ENCODE results near the gene CREB5. TPM values are rescaled to one million over a fixed set of nuclear protein-coding genes. Genes with fewer than 3 reads are reported as not detected.

CREB5 gene
- total RNA-seq, 1 donor from 2014 or later = 52.2 TPM

DNA sequence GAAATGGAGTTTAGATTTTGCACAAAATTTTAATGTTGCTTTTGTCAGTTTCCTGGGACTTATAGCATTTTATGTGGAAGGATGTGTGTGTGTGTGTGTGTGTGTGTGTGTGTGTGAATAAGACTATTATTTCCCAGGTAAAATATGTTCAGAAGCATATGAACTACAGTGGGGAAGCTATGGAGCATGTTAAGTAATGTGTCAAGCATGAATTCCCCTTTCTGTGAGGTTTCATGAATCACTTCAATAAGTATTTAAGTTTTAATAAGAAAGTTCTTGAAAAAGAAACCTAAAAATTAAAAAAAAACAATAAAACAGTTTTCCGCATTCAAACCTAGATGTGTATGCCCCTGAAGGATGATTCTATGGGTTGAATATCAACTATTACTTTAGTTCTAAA lies 693 bp downstream of the CREB5 start:
- Histone ChIP-seq H3K9ac (ENCODE audit: low read depth in 1 of 3, low read length in 3 of 3) (peak overlapping the region in 1 of 3 donors; percentile 47), H3K27ac (ENCODE audit: low read depth, low read length) (peak overlapping the region; percentile 33), H3K36me3 (ENCODE audit: control insufficient read depth in 3 of 3, insufficient read depth in 3 of 3, low read length in 3 of 3) (peaks cover 0 to 2% (median 0%) of the 10 kb centered on the region in 3 donors), H3K27me3 (ENCODE audit: control insufficient read depth in 3 of 3, insufficient read depth in 3 of 3, low read length in 3 of 3) (no peaks in the 10 kb centered on the region), H3K9me3 (ENCODE audit: control insufficient read depth in 3 of 3, low read length in 3 of 3) (no peaks in the 10 kb centered on the region), H3K4me3 (ENCODE audit: low read length in 3 of 3) (no peak overlapping the region), H3K4me1 (ENCODE audit: control insufficient read depth in 3 of 3, insufficient read depth in 3 of 3, low read length in 3 of 3) (peaks cover 15 to 26% (median 21%) of the 10 kb centered on the region in 3 donors)

DNA sequence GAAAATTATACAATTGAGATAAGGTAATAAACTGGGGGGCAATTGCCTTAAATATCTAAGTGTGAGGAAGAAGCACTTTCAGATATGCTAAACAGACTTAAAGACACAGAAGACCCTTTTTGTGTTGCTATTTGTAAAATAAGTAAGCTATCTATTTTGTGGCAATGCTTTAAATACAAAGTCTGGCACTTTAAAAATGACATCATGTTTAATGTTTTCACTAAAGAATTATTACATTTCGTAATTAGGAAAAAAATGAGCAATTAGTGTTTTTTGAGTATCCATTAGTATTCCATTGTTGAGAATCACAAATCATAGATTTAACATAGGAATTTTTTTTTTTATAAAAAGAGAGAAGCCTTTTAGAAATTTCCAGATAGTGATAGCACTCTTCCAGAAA lies 2.1 kb downstream of the CREB5 start:
- Histone ChIP-seq H3K4me3 (ENCODE audit: low read length in 3 of 3) (no peak overlapping the region), H3K9ac (ENCODE audit: low read depth in 1 of 3, low read length in 3 of 3) (no peak overlapping the region), H3K27ac (ENCODE audit: low read depth, low read length) (no peak overlapping the region), H3K9me3 (ENCODE audit: control insufficient read depth in 3 of 3, low read length in 3 of 3) (no peaks in the 10 kb centered on the region), H3K27me3 (ENCODE audit: control insufficient read depth in 3 of 3, insufficient read depth in 3 of 3, low read length in 3 of 3) (no peaks in the 10 kb centered on the region), H3K36me3 (ENCODE audit: control insufficient read depth in 3 of 3, insufficient read depth in 3 of 3, low read length in 3 of 3) (peaks cover 0 to 2% (median 0%) of the 10 kb centered on the region in 3 donors), H3K4me1 (ENCODE audit: control insufficient read depth in 3 of 3, insufficient read depth in 3 of 3, low read length in 3 of 3) (peaks cover 20 to 30% (median 23%) of the 10 kb centered on the region in 3 donors)

GRCh38 chr7:28417321-28417940 lies 5.1 kb downstream of the CREB5 start:
- H3K4me1 ChIP-seq (ENCODE audit: control insufficient read depth in 3 of 3, insufficient read depth in 3 of 3, low read length in 3 of 3) = peaks cover 13 to 18% (median 16%) of the 10 kb centered on the region in 3 donors
- H3K36me3 ChIP-seq (ENCODE audit: control insufficient read depth in 3 of 3, insufficient read depth in 3 of 3, low read length in 3 of 3) = no peaks in the 10 kb centered on the region
- H3K27me3 ChIP-seq (ENCODE audit: control insufficient read depth in 3 of 3, insufficient read depth in 3 of 3, low read length in 3 of 3) = no peaks in the 10 kb centered on the region
- peak overlapping the region in 2 of 3 donors; percentile 10 to 47 for H3K9ac ChIP-seq (ENCODE audit: low read depth in 1 of 3, low read length in 3 of 3)
- H3K27ac ChIP-seq (ENCODE audit: low read depth, low read length) = peak overlapping the region; percentile 57
- no peaks in the 10 kb centered on the region for H3K9me3 ChIP-seq (ENCODE audit: control insufficient read depth in 3 of 3, low read length in 3 of 3)
- no peak overlapping the region for H3K4me3 ChIP-seq (ENCODE audit: low read length in 3 of 3)

DNA sequence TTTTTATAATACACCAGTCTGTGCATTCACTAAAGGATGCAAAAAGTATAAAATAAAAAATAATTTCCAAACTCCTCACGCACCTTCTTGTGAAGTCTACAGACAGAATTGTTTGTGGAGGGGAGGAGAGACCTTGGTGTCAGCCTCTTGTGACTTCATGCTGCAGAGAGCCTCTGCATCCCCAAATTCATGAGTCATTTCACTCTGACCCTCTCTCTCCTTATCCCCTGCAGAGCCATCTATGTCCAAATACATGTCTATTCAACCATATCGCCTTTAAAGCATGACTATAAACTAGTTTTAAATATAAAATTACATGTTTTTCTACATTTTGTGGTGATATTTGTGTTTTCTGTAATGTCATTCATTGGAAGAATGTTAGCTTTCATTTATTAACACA lies 6.0 kb downstream of the CREB5 start:
- no peaks in the 10 kb centered on the region for H3K36me3 ChIP-seq (ENCODE audit: control insufficient read depth in 3 of 3, insufficient read depth in 3 of 3, low read length in 3 of 3)

DNA sequence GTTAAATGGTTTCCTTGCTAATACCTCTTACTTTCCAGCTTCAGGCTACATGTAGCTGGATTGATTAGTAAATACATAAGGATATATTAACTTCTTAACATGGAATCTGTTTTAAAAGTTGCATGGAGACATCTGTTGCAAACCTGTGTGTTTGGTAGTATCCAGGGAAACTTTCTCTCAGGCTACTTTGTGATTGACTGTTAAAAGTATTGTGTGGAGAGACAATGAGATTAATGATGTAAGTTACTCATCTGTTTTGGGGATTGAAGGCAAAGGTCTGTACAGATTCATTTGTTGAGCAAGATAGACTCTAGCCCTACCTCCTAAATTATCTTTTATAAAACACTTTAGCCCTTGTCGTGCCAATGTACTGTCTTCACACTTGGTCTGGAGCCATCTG lies 6.6 kb downstream of the CREB5 start:
- H3K9ac ChIP-seq (ENCODE audit: low read depth in 1 of 3, low read length in 3 of 3) = no peak overlapping the region
- no peaks in the 10 kb centered on the region for H3K9me3 ChIP-seq (ENCODE audit: control insufficient read depth in 3 of 3, low read length in 3 of 3)
- no peak overlapping the region for H3K4me3 ChIP-seq (ENCODE audit: low read length in 3 of 3)
- no peaks in the 10 kb centered on the region for H3K36me3 ChIP-seq (ENCODE audit: control insufficient read depth in 3 of 3, insufficient read depth in 3 of 3, low read length in 3 of 3)
- no peak overlapping the region for H3K27ac ChIP-seq (ENCODE audit: low read depth, low read length)
- no peaks in the 10 kb centered on the region for H3K27me3 ChIP-seq (ENCODE audit: control insufficient read depth in 3 of 3, insufficient read depth in 3 of 3, low read length in 3 of 3)
- peaks cover 13 to 18% (median 16%) of the 10 kb centered on the region in 3 donors for H3K4me1 ChIP-seq (ENCODE audit: control insufficient read depth in 3 of 3, insufficient read depth in 3 of 3, low read length in 3 of 3)

More for the DNA sequence above, 6.0 kb downstream of the CREB5 start:
- H3K4me3 ChIP-seq (ENCODE audit: low read length in 3 of 3) = no peak overlapping the region
- no peaks in the 10 kb centered on the region for H3K27me3 ChIP-seq (ENCODE audit: control insufficient read depth in 3 of 3, insufficient read depth in 3 of 3, low read length in 3 of 3)
- H3K27ac ChIP-seq (ENCODE audit: low read depth, low read length) = peak overlapping the region; percentile 57
- H3K9ac ChIP-seq (ENCODE audit: low read depth in 1 of 3, low read length in 3 of 3) = no peak overlapping the region
- H3K4me1 ChIP-seq (ENCODE audit: control insufficient read depth in 3 of 3, insufficient read depth in 3 of 3, low read length in 3 of 3) = peaks cover 13 to 18% (median 16%) of the 10 kb centered on the region in 3 donors
- no peaks in the 10 kb centered on the region for H3K9me3 ChIP-seq (ENCODE audit: control insufficient read depth in 3 of 3, low read length in 3 of 3)

DNA sequence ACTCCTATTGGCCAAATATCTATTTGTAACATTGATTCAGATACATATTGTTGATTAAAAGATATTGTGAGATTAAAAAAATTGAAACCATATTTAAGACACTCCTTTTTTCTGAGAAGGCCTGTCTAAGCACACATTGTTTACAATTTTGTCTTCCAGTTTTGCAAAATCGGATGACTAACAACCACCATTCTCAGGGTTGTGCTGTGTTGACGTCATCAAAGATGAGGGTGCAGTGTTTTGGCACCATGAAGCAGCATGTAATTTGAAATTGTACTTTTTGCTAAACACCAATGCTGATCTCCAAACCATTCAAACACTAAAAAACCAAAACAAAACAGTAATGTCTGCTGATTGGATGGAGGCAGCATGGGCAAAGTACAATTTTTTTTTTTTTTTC lies 7.4 kb downstream of the CREB5 start:
- Histone ChIP-seq H3K4me3 (ENCODE audit: low read length in 3 of 3) (no peak overlapping the region), H3K36me3 (ENCODE audit: control insufficient read depth in 3 of 3, insufficient read depth in 3 of 3, low read length in 3 of 3) (no peaks in the 10 kb centered on the region), H3K9me3 (ENCODE audit: control insufficient read depth in 3 of 3, low read length in 3 of 3) (no peaks in the 10 kb centered on the region), H3K4me1 (ENCODE audit: control insufficient read depth in 3 of 3, insufficient read depth in 3 of 3, low read length in 3 of 3) (peaks cover 13 to 18% (median 16%) of the 10 kb centered on the region in 3 donors), H3K27ac (ENCODE audit: low read depth, low read length) (no peak overlapping the region), H3K27me3 (ENCODE audit: control insufficient read depth in 3 of 3, insufficient read depth in 3 of 3, low read length in 3 of 3) (no peaks in the 10 kb centered on the region), H3K9ac (ENCODE audit: low read depth in 1 of 3, low read length in 3 of 3) (no peak overlapping the region)

DNA sequence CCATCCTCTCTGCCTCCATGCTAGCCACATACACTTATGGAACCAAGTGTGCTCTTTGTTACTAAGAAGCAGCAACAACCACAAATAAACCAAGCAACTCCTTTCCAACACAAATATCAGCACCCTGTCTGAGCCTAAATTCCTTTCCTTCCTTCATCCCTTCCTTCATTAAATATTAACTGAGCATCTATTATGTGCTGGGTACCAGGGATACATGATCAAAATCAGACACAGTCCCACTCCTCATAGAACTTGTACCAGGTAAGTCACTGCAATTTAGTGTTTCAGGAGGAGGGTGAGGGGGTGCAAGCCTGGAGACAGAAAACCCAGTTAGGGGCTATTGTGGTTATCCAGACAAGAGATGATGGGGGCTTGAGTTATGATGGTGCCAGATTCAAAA lies 10.8 kb downstream of the CREB5 start:
- Histone ChIP-seq H3K4me1 (ENCODE audit: control insufficient read depth in 3 of 3, insufficient read depth in 3 of 3, low read length in 3 of 3) (peaks cover 8 to 12% (median 11%) of the 10 kb centered on the region in 3 donors), H3K4me3 (ENCODE audit: low read length in 3 of 3) (no peak overlapping the region), H3K36me3 (ENCODE audit: control insufficient read depth in 3 of 3, insufficient read depth in 3 of 3, low read length in 3 of 3) (no peaks in the 10 kb centered on the region), H3K9ac (ENCODE audit: low read depth in 1 of 3, low read length in 3 of 3) (no peak overlapping the region), H3K27ac (ENCODE audit: low read depth, low read length) (no peak overlapping the region), H3K27me3 (ENCODE audit: control insufficient read depth in 3 of 3, insufficient read depth in 3 of 3, low read length in 3 of 3) (no peaks in the 10 kb centered on the region), H3K9me3 (ENCODE audit: control insufficient read depth in 3 of 3, low read length in 3 of 3) (no peaks in the 10 kb centered on the region)

DNA sequence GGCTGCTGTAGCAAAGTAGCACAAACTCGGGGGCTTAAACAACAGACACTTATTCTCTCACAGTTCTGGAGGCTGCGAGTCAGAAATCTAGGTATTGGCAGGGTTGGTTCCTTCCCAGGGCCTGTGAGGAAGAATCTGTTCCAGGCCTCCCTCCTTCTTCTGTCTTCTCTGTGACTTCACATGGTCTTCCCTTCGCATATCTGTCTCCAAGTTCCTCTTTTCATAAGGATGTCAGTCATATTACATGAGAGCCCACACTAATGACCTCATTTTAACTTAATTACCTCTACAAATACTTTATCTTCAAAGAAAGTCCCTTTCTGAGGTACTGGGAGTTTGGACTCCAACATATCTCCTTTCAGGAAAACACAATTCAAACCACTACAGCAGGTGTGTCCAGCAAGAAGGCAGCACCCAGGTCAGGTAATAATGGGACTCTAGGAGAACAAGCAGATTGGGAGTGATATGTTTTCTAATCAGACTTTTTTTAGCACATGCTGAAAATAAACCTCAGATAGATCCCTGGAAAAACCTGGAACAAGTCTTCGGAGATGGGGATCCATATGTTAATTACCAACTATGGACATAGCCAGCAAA lies 11.7 kb downstream of the CREB5 start:
- Histone ChIP-seq H3K27ac (ENCODE audit: low read depth, low read length) (no peak overlapping the region), H3K9ac (ENCODE audit: low read depth in 1 of 3, low read length in 3 of 3) (no peak overlapping the region), H3K27me3 (ENCODE audit: control insufficient read depth in 3 of 3, insufficient read depth in 3 of 3, low read length in 3 of 3) (no peaks in the 10 kb centered on the region), H3K4me1 (ENCODE audit: control insufficient read depth in 3 of 3, insufficient read depth in 3 of 3, low read length in 3 of 3) (peaks cover 3 to 4% (median 4%) of the 10 kb centered on the region in 3 donors), H3K9me3 (ENCODE audit: control insufficient read depth in 3 of 3, low read length in 3 of 3) (no peaks in the 10 kb centered on the region), H3K36me3 (ENCODE audit: control insufficient read depth in 3 of 3, insufficient read depth in 3 of 3, low read length in 3 of 3) (no peaks in the 10 kb centered on the region), H3K4me3 (ENCODE audit: low read length in 3 of 3) (no peak overlapping the region)

DNA sequence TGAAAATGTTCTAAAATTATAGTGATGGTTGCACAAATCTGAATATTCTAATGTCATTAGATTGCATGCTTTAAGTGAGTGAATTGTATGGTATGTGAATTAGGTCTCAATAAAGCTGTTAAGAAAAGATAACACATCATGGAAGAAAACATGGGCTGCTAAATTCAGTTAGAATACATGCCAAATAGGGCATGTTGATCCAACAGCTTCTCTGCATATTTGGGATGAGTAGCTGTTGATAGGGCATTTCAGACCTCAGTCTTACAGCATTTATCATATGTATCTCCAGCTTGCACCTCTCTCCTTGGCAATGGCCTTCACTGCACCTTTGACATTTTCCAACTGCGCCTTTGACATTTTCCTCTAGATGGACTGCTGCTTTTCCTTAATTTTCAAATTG lies 13.2 kb downstream of the CREB5 start:
- no peak overlapping the region for H3K27ac ChIP-seq (ENCODE audit: low read depth, low read length)
- no peaks in the 10 kb centered on the region for H3K4me1 ChIP-seq (ENCODE audit: control insufficient read depth in 3 of 3, insufficient read depth in 3 of 3, low read length in 3 of 3)
- no peaks in the 10 kb centered on the region for H3K9me3 ChIP-seq (ENCODE audit: control insufficient read depth in 3 of 3, low read length in 3 of 3)
- no peak overlapping the region for H3K9ac ChIP-seq (ENCODE audit: low read depth in 1 of 3, low read length in 3 of 3)
- no peaks in the 10 kb centered on the region for H3K27me3 ChIP-seq (ENCODE audit: control insufficient read depth in 3 of 3, insufficient read depth in 3 of 3, low read length in 3 of 3)
- H3K4me3 ChIP-seq (ENCODE audit: low read length in 3 of 3) = no peak overlapping the region
- no peaks in the 10 kb centered on the region for H3K36me3 ChIP-seq (ENCODE audit: control insufficient read depth in 3 of 3, insufficient read depth in 3 of 3, low read length in 3 of 3)

DNA sequence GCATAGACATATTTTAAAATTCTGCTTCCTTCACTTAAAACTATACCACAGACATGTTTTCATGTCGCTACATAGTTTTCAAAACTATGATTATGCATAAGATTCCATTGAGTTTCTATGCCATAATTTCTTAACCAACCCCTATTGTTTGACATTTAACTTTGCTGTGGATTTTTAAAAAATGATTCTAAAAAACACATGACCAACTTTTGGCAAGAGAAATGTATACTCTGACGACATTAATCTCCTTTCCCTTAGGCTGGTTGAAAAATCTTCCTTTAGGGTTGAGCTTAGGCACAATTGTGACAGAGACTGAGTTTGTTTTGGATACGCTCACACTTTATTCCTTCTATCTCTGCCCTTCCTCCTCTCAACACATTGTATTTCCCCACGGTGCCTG lies 14.9 kb downstream of the CREB5 start:
- Histone ChIP-seq H3K4me3 (ENCODE audit: low read length in 3 of 3) (no peak overlapping the region), H3K27me3 (ENCODE audit: control insufficient read depth in 3 of 3, insufficient read depth in 3 of 3, low read length in 3 of 3) (no peaks in the 10 kb centered on the region), H3K9ac (ENCODE audit: low read depth in 1 of 3, low read length in 3 of 3) (no peak overlapping the region), H3K27ac (ENCODE audit: low read depth, low read length) (no peak overlapping the region), H3K9me3 (ENCODE audit: control insufficient read depth in 3 of 3, low read length in 3 of 3) (no peaks in the 10 kb centered on the region), H3K4me1 (ENCODE audit: control insufficient read depth in 3 of 3, insufficient read depth in 3 of 3, low read length in 3 of 3) (no peaks in the 10 kb centered on the region), H3K36me3 (ENCODE audit: control insufficient read depth in 3 of 3, insufficient read depth in 3 of 3, low read length in 3 of 3) (no peaks in the 10 kb centered on the region)
